Measurements from ENCODE around the gene ADSL.

- TF ChIP-seq CTCF (conservative IDR thresholded peaks at IDR 0.05 in 1 of 2, IDR thresholded peaks at IDR 0.05 in 1 of 2; ENCODE audit: extremely low read depth in 1 of 2, insufficient read depth in 1 of 2, low read depth in 1 of 2, low read length in 2 of 2) = no peak
- TF ChIP-seq EZH2 (IDR thresholded peaks at IDR 0.05; ENCODE audit: borderline replicate concordance, low read length) = no peak
These were observed 14.8 kb downstream of the ADSL start for GRCh38 chr22:40361100-40361499.

Data from mammary epithelial cell (primary cell).